Measurements from ENCODE around the gene AREL1.

Gene AREL1

GRCh38 chr14:74675219-74675618 is 37.7 kb downstream of the AREL1 start:
- Histone ChIP-seq H3K9me3 (ENCODE audit: control insufficient read depth, insufficient read depth, low read length) (no peaks in the 10 kb centered on the region), H3F3A (ENCODE audit: control insufficient read depth, insufficient read depth) (no peaks in the 10 kb centered on the region), H3K27ac (ENCODE audit: low read depth, low read length) (no peak overlapping the region), H3K4me3 (ENCODE audit: low read length) (no peak overlapping the region), H3K9me2 (replicated peaks; ENCODE audit: control insufficient read depth, low read length) (no peaks in the 10 kb centered on the region), H3K4me1 (ENCODE audit: control insufficient read depth, low read length) (peaks cover under 1% of the 10 kb centered on the region; the same call in 1 of the 2 replicates), H3K36me3 (ENCODE audit: control insufficient read depth, low read length) (peaks cover 59% of the 10 kb centered on the region), H3K4me2 (ENCODE audit: low read length) (no peak overlapping the region), H3K27me3 (ENCODE audit: control insufficient read depth, low read length) (no peaks in the 10 kb centered on the region), H4K20me1 (ENCODE audit: control insufficient read depth, insufficient read depth, low read depth, low read length) (no peaks in the 10 kb centered on the region), H3K79me2 (ENCODE audit: control insufficient read depth, low read length) (no peaks in the 10 kb centered on the region)
- TF ChIP-seq EZH2phosphoT487 (IDR thresholded peaks at IDR 0.05; ENCODE audit: borderline replicate concordance, low read length) = no peak
- TF ChIP-seq, protein P1, sequence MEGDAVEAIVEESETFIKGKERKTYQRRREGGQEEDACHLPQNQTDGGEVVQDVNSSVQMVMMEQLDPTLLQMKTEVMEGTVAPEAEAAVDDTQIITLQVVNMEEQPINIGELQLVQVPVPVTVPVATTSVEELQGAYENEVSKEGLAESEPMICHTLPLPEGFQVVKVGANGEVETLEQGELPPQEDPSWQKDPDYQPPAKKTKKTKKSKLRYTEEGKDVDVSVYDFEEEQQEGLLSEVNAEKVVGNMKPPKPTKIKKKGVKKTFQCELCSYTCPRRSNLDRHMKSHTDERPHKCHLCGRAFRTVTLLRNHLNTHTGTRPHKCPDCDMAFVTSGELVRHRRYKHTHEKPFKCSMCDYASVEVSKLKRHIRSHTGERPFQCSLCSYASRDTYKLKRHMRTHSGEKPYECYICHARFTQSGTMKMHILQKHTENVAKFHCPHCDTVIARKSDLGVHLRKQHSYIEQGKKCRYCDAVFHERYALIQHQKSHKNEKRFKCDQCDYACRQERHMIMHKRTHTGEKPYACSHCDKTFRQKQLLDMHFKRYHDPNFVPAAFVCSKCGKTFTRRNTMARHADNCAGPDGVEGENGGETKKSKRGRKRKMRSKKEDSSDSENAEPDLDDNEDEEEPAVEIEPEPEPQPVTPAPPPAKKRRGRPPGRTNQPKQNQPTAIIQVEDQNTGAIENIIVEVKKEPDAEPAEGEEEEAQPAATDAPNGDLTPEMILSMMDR (IDR thresholded peaks at IDR 0.05; ENCODE audit: low read depth, low read length, poor library complexity, severe bottlenecking) = no peak

GRCh38 chr14:74673768-74674167 is 39.1 kb downstream of the AREL1 start:
- H3K4me3 ChIP-seq (ENCODE audit: low read length) = no peak overlapping the region
- H3K4me1 ChIP-seq (ENCODE audit: control insufficient read depth, low read length) = no peaks in the 10 kb centered on the region
- no peaks in the 10 kb centered on the region for H3F3A ChIP-seq (ENCODE audit: control insufficient read depth, insufficient read depth)
- no peaks in the 10 kb centered on the region for H3K79me2 ChIP-seq (ENCODE audit: control insufficient read depth, low read length)
- no peak overlapping the region for H3K4me2 ChIP-seq (ENCODE audit: low read length)
- H3K9me3 ChIP-seq (ENCODE audit: control insufficient read depth, insufficient read depth, low read length) = no peaks in the 10 kb centered on the region
- H4K20me1 ChIP-seq (ENCODE audit: control insufficient read depth, insufficient read depth, low read depth, low read length) = no peaks in the 10 kb centered on the region
- H3K27me3 ChIP-seq (ENCODE audit: control insufficient read depth, low read length) = no peaks in the 10 kb centered on the region
- TF ChIP-seq, protein P1 (IDR thresholded peaks at IDR 0.05; ENCODE audit: low read depth, low read length, poor library complexity, severe bottlenecking) = no peak
- TF ChIP-seq EZH2phosphoT487 (IDR thresholded peaks at IDR 0.05; ENCODE audit: borderline replicate concordance, low read length) = no peak
- H3K9me2 ChIP-seq (replicated peaks; ENCODE audit: control insufficient read depth, low read length) = no peaks in the 10 kb centered on the region
- peaks cover 72% of the 10 kb centered on the region for H3K36me3 ChIP-seq (ENCODE audit: control insufficient read depth, low read length)
- no peak overlapping the region for H3K27ac ChIP-seq (ENCODE audit: low read depth, low read length)

GRCh38 chr14:74671789-74672188 is 41.1 kb downstream of the AREL1 start:
- H3K4me2 ChIP-seq (ENCODE audit: low read length) = no peak overlapping the region
- no peaks in the 10 kb centered on the region for H3K4me1 ChIP-seq (ENCODE audit: control insufficient read depth, low read length)
- no peak for TF ChIP-seq EZH2phosphoT487 (IDR thresholded peaks at IDR 0.05; ENCODE audit: borderline replicate concordance, low read length)
- TF ChIP-seq, protein P1 (IDR thresholded peaks at IDR 0.05; ENCODE audit: low read depth, low read length, poor library complexity, severe bottlenecking) = no peak
- H3K9me3 ChIP-seq (ENCODE audit: control insufficient read depth, insufficient read depth, low read length) = no peaks in the 10 kb centered on the region
- H3K9me2 ChIP-seq (replicated peaks; ENCODE audit: control insufficient read depth, low read length) = no peaks in the 10 kb centered on the region
- no peaks in the 10 kb centered on the region for H3K27me3 ChIP-seq (ENCODE audit: control insufficient read depth, low read length)
- H3K27ac ChIP-seq (ENCODE audit: low read depth, low read length) = no peak overlapping the region
- H3K4me3 ChIP-seq (ENCODE audit: low read length) = no peak overlapping the region
- H3F3A ChIP-seq (ENCODE audit: control insufficient read depth, insufficient read depth) = no peaks in the 10 kb centered on the region
- no peaks in the 10 kb centered on the region for H3K79me2 ChIP-seq (ENCODE audit: control insufficient read depth, low read length)
- no peaks in the 10 kb centered on the region for H4K20me1 ChIP-seq (ENCODE audit: control insufficient read depth, insufficient read depth, low read depth, low read length)
- H3K36me3 ChIP-seq (ENCODE audit: control insufficient read depth, low read length) = peaks cover 81% of the 10 kb centered on the region
